ENCODE results near the gene ZIC4.

ZIC4 gene

GRCh38 chr3:147423798-147424580, 17.6 kb upstream of the ZIC4 start:
- Histone ChIP-seq H3K4me1 (ENCODE audit: control insufficient read depth, insufficient read depth, low read length) (peaks cover 23% of the 10 kb centered on the region), H3K9me3 (ENCODE audit: control insufficient read depth in 2 of 2, low read length in 2 of 2) (peaks cover 0 to 2% of the 10 kb centered on the region in 2 donors), H3K9ac (ENCODE audit: low read length in 2 of 2) (no peak overlapping the region), H3K36me3 (ENCODE audit: control insufficient read depth in 2 of 2, insufficient read depth in 2 of 2, low read length in 2 of 2) (no peaks in the 10 kb centered on the region), H3K4me3 (ENCODE audit: low read length in 2 of 2) (no peak overlapping the region), H3K27me3 (ENCODE audit: control insufficient read depth in 1 of 2, insufficient read depth in 2 of 2, low read length in 2 of 2) (peaks cover 58 to 73% of the 10 kb centered on the region in 2 donors), H3K27ac (ENCODE audit: low read length) (no peak overlapping the region)

GRCh38 chr3:147423537-147423797, 17.1 kb upstream of the ZIC4 start:
- Histone ChIP-seq H3K27ac (ENCODE audit: low read length) (no peak overlapping the region), H3K4me3 (ENCODE audit: low read length in 2 of 2) (no peak overlapping the region), H3K9me3 (ENCODE audit: control insufficient read depth in 2 of 2, low read length in 2 of 2) (peaks cover 0 to 2% of the 10 kb centered on the region in 2 donors), H3K36me3 (ENCODE audit: control insufficient read depth in 2 of 2, insufficient read depth in 2 of 2, low read length in 2 of 2) (no peaks in the 10 kb centered on the region), H3K27me3 (ENCODE audit: control insufficient read depth in 1 of 2, insufficient read depth in 2 of 2, low read length in 2 of 2) (peaks cover 63 to 78% of the 10 kb centered on the region in 2 donors), H3K9ac (ENCODE audit: low read length in 2 of 2) (no peak overlapping the region), H3K4me1 (ENCODE audit: control insufficient read depth, insufficient read depth, low read length) (peaks cover 26% of the 10 kb centered on the region)

- no peak overlapping the region for H3K9ac ChIP-seq (ENCODE audit: low read length in 2 of 2)
- no peak overlapping the region for H3K27ac ChIP-seq (ENCODE audit: low read length)
- H3K9me3 ChIP-seq (ENCODE audit: control insufficient read depth in 2 of 2, low read length in 2 of 2): peaks cover 0 to 7% of the 10 kb centered on the region in 2 donors
- H3K4me3 ChIP-seq (ENCODE audit: low read length in 2 of 2): no peak overlapping the region
- no peaks in the 10 kb centered on the region for H3K36me3 ChIP-seq (ENCODE audit: control insufficient read depth in 2 of 2, insufficient read depth in 2 of 2, low read length in 2 of 2)
- H3K27me3 ChIP-seq (ENCODE audit: control insufficient read depth in 1 of 2, insufficient read depth in 2 of 2, low read length in 2 of 2): peaks cover 69 to 84% of the 10 kb centered on the region in 2 donors
- H3K4me1 ChIP-seq (ENCODE audit: control insufficient read depth, insufficient read depth, low read length): peaks cover 26% of the 10 kb centered on the region
Observed at GRCh38 chr3:147422601-147423536, 16.5 kb upstream of the ZIC4 start.

- H3K4me1 ChIP-seq (ENCODE audit: control insufficient read depth, insufficient read depth, low read length): peaks cover 26% of the 10 kb centered on the region
- H3K4me3 ChIP-seq (ENCODE audit: low read length in 2 of 2): no peak overlapping the region
- no peaks in the 10 kb centered on the region for H3K36me3 ChIP-seq (ENCODE audit: control insufficient read depth in 2 of 2, insufficient read depth in 2 of 2, low read length in 2 of 2)
- H3K9ac ChIP-seq (ENCODE audit: low read length in 2 of 2): no peak overlapping the region
- no peak overlapping the region for H3K27ac ChIP-seq (ENCODE audit: low read length)
- H3K9me3 ChIP-seq (ENCODE audit: control insufficient read depth in 2 of 2, low read length in 2 of 2): peaks cover 0 to 7% of the 10 kb centered on the region in 2 donors
- peaks cover 76 to 88% of the 10 kb centered on the region in 2 donors for H3K27me3 ChIP-seq (ENCODE audit: control insufficient read depth in 1 of 2, insufficient read depth in 2 of 2, low read length in 2 of 2)
Observed at GRCh38 chr3:147422196-147422595, 15.9 kb upstream of the ZIC4 start.

GRCh38 chr3:147421184-147421912, 15.0 kb upstream of the ZIC4 start:
- Histone ChIP-seq H3K27me3 (ENCODE audit: control insufficient read depth in 1 of 2, insufficient read depth in 2 of 2, low read length in 2 of 2) (peaks cover 76 to 96% of the 10 kb centered on the region in 2 donors), H3K4me1 (ENCODE audit: control insufficient read depth, insufficient read depth, low read length) (peaks cover 26% of the 10 kb centered on the region), H3K9me3 (ENCODE audit: control insufficient read depth in 2 of 2, low read length in 2 of 2) (peaks cover 0 to 7% of the 10 kb centered on the region in 2 donors), H3K27ac (ENCODE audit: low read length) (no peak overlapping the region), H3K9ac (ENCODE audit: low read length in 2 of 2) (no peak overlapping the region), H3K36me3 (ENCODE audit: control insufficient read depth in 2 of 2, insufficient read depth in 2 of 2, low read length in 2 of 2) (no peaks in the 10 kb centered on the region), H3K4me3 (ENCODE audit: low read length in 2 of 2) (peak overlapping the region in 1 of 2 donors; percentile 16)

- peaks cover 80 to 100% of the 10 kb centered on the region in 2 donors for H3K27me3 ChIP-seq (ENCODE audit: control insufficient read depth in 1 of 2, insufficient read depth in 2 of 2, low read length in 2 of 2)
- H3K9me3 ChIP-seq (ENCODE audit: control insufficient read depth in 2 of 2, low read length in 2 of 2): peaks cover 4 to 12% of the 10 kb centered on the region in 2 donors
- H3K4me3 ChIP-seq (ENCODE audit: low read length in 2 of 2): no peak overlapping the region
- peaks cover 26% of the 10 kb centered on the region for H3K4me1 ChIP-seq (ENCODE audit: control insufficient read depth, insufficient read depth, low read length)
- H3K27ac ChIP-seq (ENCODE audit: low read length): no peak overlapping the region
- no peaks in the 10 kb centered on the region for H3K36me3 ChIP-seq (ENCODE audit: control insufficient read depth in 2 of 2, insufficient read depth in 2 of 2, low read length in 2 of 2)
- no peak overlapping the region for H3K9ac ChIP-seq (ENCODE audit: low read length in 2 of 2)
Observed at GRCh38 chr3:147420353-147421183, 14.2 kb upstream of the ZIC4 start.

GRCh38 chr3:147419781-147420224, 13.5 kb upstream of the ZIC4 start:
- Histone ChIP-seq H3K9ac (ENCODE audit: low read length in 2 of 2) (no peak overlapping the region), H3K36me3 (ENCODE audit: control insufficient read depth in 2 of 2, insufficient read depth in 2 of 2, low read length in 2 of 2) (no peaks in the 10 kb centered on the region), H3K27me3 (ENCODE audit: control insufficient read depth in 1 of 2, insufficient read depth in 2 of 2, low read length in 2 of 2) (peaks cover 85 to 98% of the 10 kb centered on the region in 2 donors), H3K9me3 (ENCODE audit: control insufficient read depth in 2 of 2, low read length in 2 of 2) (peaks cover 7 to 15% of the 10 kb centered on the region in 2 donors), H3K27ac (ENCODE audit: low read length) (no peak overlapping the region), H3K4me3 (ENCODE audit: low read length in 2 of 2) (peak overlapping the region in 1 of 2 donors; percentile 52), H3K4me1 (ENCODE audit: control insufficient read depth, insufficient read depth, low read length) (peaks cover 26% of the 10 kb centered on the region)

GRCh38 chr3:147418808-147419701, 12.7 kb upstream of the ZIC4 start:
- peaks cover 26% of the 10 kb centered on the region for H3K4me1 ChIP-seq (ENCODE audit: control insufficient read depth, insufficient read depth, low read length)
- peak overlapping the region; percentile 52 to 60 for H3K4me3 ChIP-seq (ENCODE audit: low read length in 2 of 2)
- no peak overlapping the region for H3K27ac ChIP-seq (ENCODE audit: low read length)
- H3K9me3 ChIP-seq (ENCODE audit: control insufficient read depth in 2 of 2, low read length in 2 of 2): peaks cover 7 to 18% of the 10 kb centered on the region in 2 donors
- no peak overlapping the region for H3K9ac ChIP-seq (ENCODE audit: low read length in 2 of 2)
- H3K27me3 ChIP-seq (ENCODE audit: control insufficient read depth in 1 of 2, insufficient read depth in 2 of 2, low read length in 2 of 2): peaks cover 82 to 98% of the 10 kb centered on the region in 2 donors
- no peaks in the 10 kb centered on the region for H3K36me3 ChIP-seq (ENCODE audit: control insufficient read depth in 2 of 2, insufficient read depth in 2 of 2, low read length in 2 of 2)

- Histone ChIP-seq H3K9me3 (ENCODE audit: control insufficient read depth in 2 of 2, low read length in 2 of 2) (peaks cover 7 to 18% of the 10 kb centered on the region in 2 donors), H3K9ac (ENCODE audit: low read length in 2 of 2) (no peak overlapping the region), H3K27ac (ENCODE audit: low read length) (no peak overlapping the region), H3K4me1 (ENCODE audit: control insufficient read depth, insufficient read depth, low read length) (peaks cover 26% of the 10 kb centered on the region), H3K4me3 (ENCODE audit: low read length in 2 of 2) (no peak overlapping the region), H3K36me3 (ENCODE audit: control insufficient read depth in 2 of 2, insufficient read depth in 2 of 2, low read length in 2 of 2) (no peaks in the 10 kb centered on the region), H3K27me3 (ENCODE audit: control insufficient read depth in 1 of 2, insufficient read depth in 2 of 2, low read length in 2 of 2) (peaks cover 79 to 97% of the 10 kb centered on the region in 2 donors)
Observed at GRCh38 chr3:147418371-147418781, 12.0 kb upstream of the ZIC4 start.

Measured in stomach smooth muscle (tissue), 2 donors.